Keratinocyte (primary cell): ENCODE data around the gene NOS1AP. TPM values are rescaled to one million over a fixed set of nuclear protein-coding genes. Genes with fewer than 3 reads are reported as not detected.

Experiments used
- DNase-seq: peaks from one replicate; pipeline ENCODE4 v3.0.0-alpha.2; 2011; ENCODE audit warnings: low read depth, missing footprints, low spot score
- FAIRE-seq: peaks from 2 replicates; lab custom pipeline; 2011; peaks lifted over from hg19 to GRCh38; lab: Jason Lieb, UNC
- H2AFZ ChIP-seq: 2 replicates; pipeline ENCODE4 v1.6.0; 2012; ENCODE audit warnings: low read length, control low read depth, inconsistent platforms; ENCODE audit not compliant: control insufficient read depth
- H3K27ac ChIP-seq: 2 replicates; pipeline ENCODE4 v1.5.1; 2011; ENCODE audit warnings: low read length; ENCODE audit not compliant: control insufficient read depth, insufficient read depth
- H3K27me3 ChIP-seq: 3 replicates; pipeline ENCODE4 v1.6.0; 2011; ENCODE audit warnings: low read length; ENCODE audit not compliant: control insufficient read depth, insufficient read depth; ENCODE audit errors: extremely low read depth
- H3K36me3 ChIP-seq, 2 experiments: 2 replicates in 1 of 2; 3 replicates in 1 of 2; pipeline ENCODE4 v1.5.1; 2011; ENCODE audit warnings: low read length in 2 of 2, mild to moderate bottlenecking in 1 of 2; ENCODE audit not compliant: control insufficient read depth in 2 of 2, insufficient read depth in 2 of 2; ENCODE audit errors: extremely low read depth in 1 of 2
- H3K4me1 ChIP-seq: 3 replicates; pipeline ENCODE4 v1.5.1; 2011; ENCODE audit warnings: low read length; ENCODE audit not compliant: control insufficient read depth, insufficient read depth; ENCODE audit errors: extremely low read depth
- H3K4me2 ChIP-seq: 3 replicates; pipeline ENCODE4 v1.6.0; 2011; ENCODE audit warnings: low read depth, low read length; ENCODE audit not compliant: control insufficient read depth, insufficient read depth; ENCODE audit errors: extremely low read depth
- H3K4me3 ChIP-seq, 3 experiments: fragments of 200-600 bp in 1 of 3; sonication (generic) in 1 of 3; 2 replicates in 2 of 3; 3 replicates in 1 of 3; pipeline ENCODE4 v1.5.1; 2011 to 2016; ENCODE audit warnings: low read length in 3 of 3, mild to moderate bottlenecking in 3 of 3, control low read depth in 2 of 3, inconsistent platforms in 1 of 3, low read depth in 1 of 3, mixed read lengths in 1 of 3, mixed run types in 1 of 3, moderate library complexity in 1 of 3; ENCODE audit not compliant: control insufficient read depth in 2 of 3, insufficient read depth in 2 of 3; ENCODE audit errors: extremely low read depth in 1 of 3
- H3K79me2 ChIP-seq: 2 replicates; pipeline ENCODE4 v1.6.0; 2012; ENCODE audit warnings: low read length; ENCODE audit not compliant: control insufficient read depth, insufficient read depth
- H3K9ac ChIP-seq: 3 replicates; pipeline ENCODE4 v1.6.0; 2011; ENCODE audit warnings: low read length; ENCODE audit not compliant: control insufficient read depth, insufficient read depth; ENCODE audit errors: extremely low read depth
- H3K9me1 ChIP-seq: 3 replicates; pipeline ENCODE4 v1.6.0; 2011; ENCODE audit warnings: low read length; ENCODE audit not compliant: control insufficient read depth, insufficient read depth; ENCODE audit errors: extremely low read depth
- H3K9me3 ChIP-seq: 2 replicates; pipeline ENCODE4 v1.5.1; 2012; ENCODE audit warnings: low read depth, low read length; ENCODE audit not compliant: control insufficient read depth
- H4K20me1 ChIP-seq: 3 replicates; pipeline ENCODE4 v1.6.0; 2011; ENCODE audit warnings: low read length; ENCODE audit not compliant: control insufficient read depth, insufficient read depth; ENCODE audit errors: extremely low read depth
- CTCF ChIP-seq, 3 experiments: IDR thresholded peaks in 1 of 3; conservative IDR thresholded peaks in 1 of 3; optimal IDR thresholded peaks in 1 of 3; 2 replicates in 2 of 3; 3 replicates in 1 of 3; pipeline versions ENCODE3 to v1.5.1; 2011; ENCODE audit warnings: low read length in 3 of 3, mild to moderate bottlenecking in 3 of 3, moderate library complexity in 2 of 3, control low read depth in 1 of 3, inconsistent platforms in 1 of 3; ENCODE audit not compliant: insufficient read depth in 2 of 3; ENCODE audit errors: extremely low read depth in 1 of 3
- EZH2 ChIP-seq: IDR thresholded peaks from one replicate; pipeline ENCODE4 v1.6.1; 2012; ENCODE audit warnings: inconsistent platforms, mild to moderate bottlenecking, low read length, moderate library complexity
- dilution Hi-C: fragments of 300-500 bp; cut with MboI; formaldehyde crosslinking; loops from one replicate; pipeline ENCODE4 v1.7.0; 2020; ENCODE audit warnings: low sequenced_read_pairs; ENCODE audit not compliant: extremely low pct_ligation_motif_present
- polyA plus RNA-seq, 5 experiments: library from polyadenylated mRNA; depleted of rRNA in 3 of 5; stranded (reverse) in 3 of 5; stranded (forward) in 1 of 5; unstranded in 1 of 5; fragments of >200 nt; gene quantifications; 1 replicate in 1 of 5; 2 replicates in 3 of 5; 3 replicates in 1 of 5; pipeline versions ENCODE4 v1.2.1 to v1.2.3, GENCODE V29; 2011 to 2012; ENCODE audit warnings: missing spikeins in 2 of 5, low read depth in 1 of 5, low replicate concordance in 1 of 5

The NOS1AP gene
- polyA plus RNA-seq, 1 donor (not counting 4 experiments of a cell fraction or from before 2014, with no cell fraction given): not detected

- DNase-seq (no peak), FAIRE-seq (no peak)
- no peaks in the 10 kb centered on the region for H4K20me1 ChIP-seq
- no peak overlapping the region for H2AFZ ChIP-seq
- no peak overlapping the region for H3K4me3 ChIP-seq
- dilution Hi-C loops: no loop called here
- H3K79me2 ChIP-seq: no peaks in the 10 kb centered on the region
- peaks cover 23% of the 10 kb centered on the region for H3K4me1 ChIP-seq
- H3K36me3 ChIP-seq: no peaks in the 10 kb centered on the region
- no peak overlapping the region for H3K4me2 ChIP-seq
- no peaks in the 10 kb centered on the region for H3K27me3 ChIP-seq
- H3K9me3 ChIP-seq: no peaks in the 10 kb centered on the region
- no peak overlapping the region for H3K9ac ChIP-seq
- H3K9me1 ChIP-seq: no peaks in the 10 kb centered on the region
- H3K27ac ChIP-seq: no peak overlapping the region
- no peak for TF ChIP-seq EZH2
- TF ChIP-seq CTCF (optimal IDR thresholded peaks at IDR 0.05 in 1 of 3, IDR thresholded peaks at IDR 0.05 in 1 of 3, conservative IDR thresholded peaks at IDR 0.05 in 1 of 3; ENCODE audit: extremely low read depth in 1 of 3, insufficient read depth in 2 of 3, low read length in 3 of 3): no peak
Measured at GRCh38 chr1:162384601-162385279, 315.2 kb downstream of the NOS1AP start.

- Histone ChIP-seq H3K9ac (no peak overlapping the region), H3K79me2 (no peaks in the 10 kb centered on the region), H3K27ac (no peak overlapping the region), H4K20me1 (no peaks in the 10 kb centered on the region), H3K36me3 (no peaks in the 10 kb centered on the region), H3K9me1 (no peaks in the 10 kb centered on the region), H3K4me1 (peaks cover 28% of the 10 kb centered on the region), H3K27me3 (no peaks in the 10 kb centered on the region), H2AFZ (no peak overlapping the region), H3K9me3 (no peaks in the 10 kb centered on the region), H3K4me3 (no peak overlapping the region), H3K4me2 (no peak overlapping the region)
- DNase-seq (no peak), FAIRE-seq (no peak)
- dilution Hi-C loops: no loop called here
- TF ChIP-seq CTCF (optimal IDR thresholded peaks at IDR 0.05 in 1 of 3, IDR thresholded peaks at IDR 0.05 in 1 of 3, conservative IDR thresholded peaks at IDR 0.05 in 1 of 3; ENCODE audit: extremely low read depth in 1 of 3, insufficient read depth in 2 of 3, low read length in 3 of 3) (no peak), EZH2 (no peak)
Measured at GRCh38 chr1:162385280-162385623, 315.8 kb downstream of the NOS1AP start.
